Ascending aorta (tissue), 2 donors: ENCODE measurements around the gene SMAD2. TPM values are rescaled to one million over a fixed set of nuclear protein-coding genes. Genes with fewer than 3 reads are reported as not detected.

Experiments used
- DNase-seq, 2 donors: peaks; one replicate each; pipeline ENCODE4 v3.0.0-alpha.2; 2019; ENCODE audit warnings: low spot score in 2 of 2
- H3K27ac ChIP-seq, 2 donors: fragments of 200-600 bp; sonication (generic); one replicate each; pipeline ENCODE4 v1.5.1; 2016 to 2017; ENCODE audit warnings: mild to moderate bottlenecking in 1 of 2
- H3K27me3 ChIP-seq: fragments of 200-600 bp; sonication (generic); one replicate; pipeline ENCODE4 v1.5.1; 2017
- H3K36me3 ChIP-seq, 2 donors: fragments of 200-600 bp; sonication (generic); one replicate each; pipeline ENCODE4 v1.5.1; 2016
- H3K4me1 ChIP-seq, 2 donors: fragments of 200-600 bp; sonication (generic); one replicate each; pipeline ENCODE4 v1.5.1; 2016 to 2017; ENCODE audit warnings: mild to moderate bottlenecking in 1 of 2
- H3K4me3 ChIP-seq, 2 donors: fragments of 200-600 bp; sonication (generic); one replicate each; pipeline ENCODE4 v1.5.1; 2016 to 2017; ENCODE audit warnings: mild to moderate bottlenecking in 1 of 2
- H3K9me3 ChIP-seq, 2 donors: fragments of 200-600 bp; sonication (generic); one replicate each; pipeline ENCODE4 v1.5.1; 2016
- CTCF ChIP-seq, 3 experiments: fragments of 200-600 bp in 2 of 3; fragments of 450-650 bp in 1 of 3; sonication (generic) in 2 of 3; IDR thresholded peaks; one replicate each; pipeline ENCODE4 v1.5.1; 2016 to 2019; ENCODE audit warnings: antibody characterized with exemption in 3 of 3, mild to moderate bottlenecking in 1 of 3, moderate library complexity in 1 of 3
- intact Hi-C: fragments of 100-400 bp; cut with DNase I; formaldehyde crosslinking; loops from one replicate; pipeline ENCODE4 v1.15.1; 2023
- total RNA-seq: library from RNA; depleted of rRNA; stranded (reverse); fragments of >200 nt; gene quantifications from one replicate; pipeline ENCODE4 v1.1.0, GENCODE V29; 2016

Gene SMAD2
- total RNA-seq, 1 donor from 2014 or later = 14.0 TPM

GRCh38 chr18:47781561-47781960 is 148.9 kb downstream of the SMAD2 start:
- intact Hi-C loops = no loop called here
- Histone ChIP-seq H3K36me3 (no peaks in the 10 kb centered on the region), H3K4me1 (no peaks in the 10 kb centered on the region), H3K4me3 (no peak overlapping the region), H3K27me3 (no peaks in the 10 kb centered on the region), H3K27ac (no peak overlapping the region), H3K9me3 (peaks cover 0 to 3% of the 10 kb centered on the region in 2 donors)
- DNase-seq = no peak
- no peak for TF ChIP-seq CTCF (IDR thresholded peaks at IDR 0.05)

- Histone ChIP-seq H3K4me1 (no peaks in the 10 kb centered on the region), H3K4me3 (no peak overlapping the region)
- intact Hi-C loops = no loop called here
Observed at GRCh38 chr18:47780011-47780725, 150.3 kb downstream of the SMAD2 start.

GRCh38 chr18:47779381-47779780 is 151.1 kb downstream of the SMAD2 start:
- no peaks in the 10 kb centered on the region for H3K36me3 ChIP-seq
- peaks cover 0 to 3% of the 10 kb centered on the region in 2 donors for H3K9me3 ChIP-seq
- TF ChIP-seq CTCF (IDR thresholded peaks at IDR 0.05) = no peak
- intact Hi-C loops = no loop called here
- DNase-seq = no peak
- no peak overlapping the region for H3K4me3 ChIP-seq
- H3K27ac ChIP-seq = no peak overlapping the region
- no peaks in the 10 kb centered on the region for H3K4me1 ChIP-seq
- H3K27me3 ChIP-seq = no peaks in the 10 kb centered on the region

More at GRCh38 chr18:47780011-47780725, 150.3 kb downstream of the SMAD2 start:
- Histone ChIP-seq H3K9me3 (peaks cover 0 to 3% of the 10 kb centered on the region in 2 donors), H3K27me3 (no peaks in the 10 kb centered on the region), H3K36me3 (no peaks in the 10 kb centered on the region), H3K27ac (no peak overlapping the region)
- DNase-seq = no peak
- TF ChIP-seq CTCF (IDR thresholded peaks at IDR 0.05) = no peak

- Histone ChIP-seq H3K9me3 (no peaks in the 10 kb centered on the region), H3K4me1 (no peaks in the 10 kb centered on the region), H3K27ac (no peak overlapping the region), H3K36me3 (no peaks in the 10 kb centered on the region), H3K27me3 (no peaks in the 10 kb centered on the region), H3K4me3 (no peak overlapping the region)
- intact Hi-C loops = loop anchor here (2.0 kb wide), 1 partner anchor 245 kb away; no protein-coding TSS in a partner anchor
- no peak for TF ChIP-seq CTCF (IDR thresholded peaks at IDR 0.05)
- DNase-seq = no peak
Observed at GRCh38 chr18:47777626-47778025, 152.8 kb downstream of the SMAD2 start.

GRCh38 chr18:47775961-47776360 is 154.5 kb downstream of the SMAD2 start:
- TF ChIP-seq CTCF (IDR thresholded peaks at IDR 0.05) = peak in 1 of 3 experiments; percentile 32
- no peak for DNase-seq
- Histone ChIP-seq H3K9me3 (no peaks in the 10 kb centered on the region), H3K4me3 (no peak overlapping the region), H3K4me1 (no peaks in the 10 kb centered on the region), H3K36me3 (no peaks in the 10 kb centered on the region), H3K27ac (no peak overlapping the region), H3K27me3 (no peaks in the 10 kb centered on the region)
- intact Hi-C loops = loop anchor here (2.0 kb wide), 1 partner anchor 247 kb away; no protein-coding TSS in a partner anchor
